Kasumi-1 (cell line): ENCODE results near the gene LRCH1.

ENCODE experiments used
- DNase-seq, 2 experiments: peaks; one replicate each; lab custom pipeline; 2025; lab: John Stamatoyannopoulos, UW

The LRCH1 gene

DNA sequence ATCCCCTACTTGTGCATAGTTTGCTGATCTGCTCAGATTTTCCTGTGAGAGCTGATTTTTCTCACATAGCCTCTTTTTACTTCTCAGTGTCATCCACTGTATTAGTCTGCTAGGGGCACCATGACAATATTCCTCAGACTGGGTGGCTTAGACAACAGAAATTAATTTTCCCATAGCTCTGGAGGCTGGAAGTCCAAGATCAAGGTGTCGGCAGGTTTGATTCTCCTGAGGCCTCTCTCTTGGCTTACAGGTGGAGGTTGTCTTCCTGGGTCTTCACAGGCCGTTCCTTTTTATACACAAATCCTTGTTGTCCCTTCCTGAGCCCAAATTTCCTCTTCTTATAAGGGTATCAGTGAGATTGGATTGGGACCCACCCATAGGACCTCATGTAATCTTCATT, 9.2 kb downstream of the LRCH1 start:
- no peak for DNase-seq

- no peak for DNase-seq
Measured at GRCh38 chr13:46562581-46562980, 9.6 kb downstream of the LRCH1 start.

DNA sequence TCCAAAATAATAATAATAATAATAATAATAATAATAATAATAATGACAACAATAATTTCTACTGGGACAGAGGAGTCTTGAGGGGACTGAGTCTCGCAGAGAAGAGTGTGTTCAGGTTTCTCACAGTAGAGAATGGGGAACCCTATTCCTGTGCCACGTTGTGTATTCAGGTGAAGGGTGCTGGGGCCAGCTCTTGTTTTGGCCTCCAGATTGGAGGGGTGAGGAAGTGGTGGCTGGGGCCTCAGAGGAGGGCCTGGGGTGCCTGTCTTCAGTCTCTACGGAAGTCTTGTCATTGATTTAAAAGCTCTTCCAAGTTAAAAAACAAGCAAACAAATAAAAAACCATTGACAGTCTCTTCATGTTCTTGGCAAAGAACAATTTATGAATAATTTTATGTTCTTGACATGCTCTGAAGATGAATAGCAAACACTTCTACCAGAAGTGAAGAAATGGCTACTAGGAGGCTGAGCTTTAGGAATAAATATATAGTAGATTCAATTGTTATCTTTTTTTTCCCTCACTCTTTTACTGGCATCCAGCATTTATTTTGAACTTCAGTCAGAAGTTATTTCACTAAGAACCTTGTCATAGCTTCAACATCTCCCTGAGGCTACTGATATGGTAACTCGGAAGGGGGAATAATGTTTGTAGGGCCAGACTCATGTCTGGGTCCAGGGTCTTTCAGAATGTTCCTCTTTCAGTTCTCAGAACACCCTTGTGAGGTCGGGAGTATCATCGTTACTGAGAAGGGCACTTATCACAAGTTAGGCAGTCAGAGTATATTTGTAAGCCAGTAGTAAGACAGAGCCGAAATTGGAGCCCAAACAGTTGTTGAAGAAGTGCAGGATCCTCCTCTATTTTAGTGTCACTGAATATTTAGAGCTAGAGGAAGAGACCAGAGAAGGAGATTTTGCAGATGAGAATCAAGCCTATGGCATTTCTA, 13.1 kb downstream of the LRCH1 start:
- DNase-seq, result no peak

DNA sequence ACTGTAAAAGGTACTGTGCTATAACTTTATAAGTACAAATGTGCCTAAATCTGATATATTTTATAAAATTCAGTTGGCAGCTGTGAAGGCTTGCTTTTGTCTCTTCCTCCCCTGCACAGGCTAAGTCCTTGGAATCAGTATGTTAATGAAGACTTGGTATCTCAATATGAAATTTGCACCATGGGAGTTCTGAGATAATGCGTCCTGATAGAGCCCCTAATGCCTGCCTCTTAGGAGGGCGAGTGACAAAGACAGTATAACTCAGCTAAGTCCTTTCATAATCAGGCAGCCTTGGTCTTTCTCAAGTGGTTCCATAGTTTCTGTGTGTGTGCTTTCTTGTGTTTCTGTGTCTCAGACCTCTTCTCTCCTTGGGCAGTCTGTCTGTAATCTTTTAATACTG, 14.7 kb downstream of the LRCH1 start:
- DNase-seq, result no peak

- no peak for DNase-seq
Measured at GRCh38 chr13:46569456-46569855, 16.5 kb downstream of the LRCH1 start.

DNA sequence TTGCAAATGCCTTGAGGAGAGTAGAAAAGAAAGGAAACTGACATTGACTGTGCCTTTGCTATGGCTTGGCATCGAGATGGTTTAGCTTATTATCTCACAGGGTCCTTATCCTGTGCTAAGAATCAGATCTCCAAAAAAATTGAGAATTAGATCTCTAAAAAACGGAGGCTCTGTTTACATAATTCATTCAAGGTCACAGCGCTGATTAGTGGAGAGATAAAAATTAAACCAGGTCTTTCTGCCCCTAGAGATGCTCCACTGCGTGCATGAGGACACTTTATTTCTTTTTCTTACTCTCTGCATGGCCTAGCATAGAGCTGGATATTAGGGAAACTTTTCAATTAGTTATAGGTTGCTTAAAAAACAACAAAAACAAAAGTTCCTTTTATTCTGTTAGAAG, 17.3 kb downstream of the LRCH1 start:
- DNase-seq, result no peak

GRCh38 chr13:46571189-46571908, 18.4 kb downstream of the LRCH1 start:
- no peak for DNase-seq

- no peak for DNase-seq
Measured at GRCh38 chr13:46571909-46572595, 19.1 kb downstream of the LRCH1 start.

- no peak for DNase-seq
Measured at GRCh38 chr13:46572752-46573431, 19.9 kb downstream of the LRCH1 start.

DNA sequence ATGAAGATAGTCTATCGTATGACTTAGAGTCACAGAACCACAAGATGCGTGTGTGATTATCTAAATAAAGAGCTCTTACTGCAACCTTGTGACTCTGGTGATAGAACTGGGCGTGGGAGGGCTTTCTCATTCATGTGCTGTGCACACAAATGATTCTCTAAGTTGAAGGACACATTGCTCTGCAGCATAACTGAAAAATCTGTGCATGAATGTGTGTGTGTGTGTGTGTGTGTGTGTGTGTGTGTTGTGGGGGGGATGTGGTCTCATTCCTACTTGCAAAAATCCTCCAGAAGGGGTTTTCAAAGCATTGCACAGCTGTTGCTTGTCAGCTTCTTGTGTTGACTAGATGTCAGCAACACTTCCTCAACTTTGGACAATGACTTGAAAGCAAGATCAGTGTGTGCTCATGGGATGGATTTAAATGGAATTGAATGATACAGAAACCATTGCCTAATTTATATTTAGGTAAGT, 22.4 kb downstream of the LRCH1 start:
- DNase-seq, result peak; percentile 28 to 52

- DNase-seq, result no peak
Measured at GRCh38 chr13:46575818-46576221, 22.9 kb downstream of the LRCH1 start.

DNA sequence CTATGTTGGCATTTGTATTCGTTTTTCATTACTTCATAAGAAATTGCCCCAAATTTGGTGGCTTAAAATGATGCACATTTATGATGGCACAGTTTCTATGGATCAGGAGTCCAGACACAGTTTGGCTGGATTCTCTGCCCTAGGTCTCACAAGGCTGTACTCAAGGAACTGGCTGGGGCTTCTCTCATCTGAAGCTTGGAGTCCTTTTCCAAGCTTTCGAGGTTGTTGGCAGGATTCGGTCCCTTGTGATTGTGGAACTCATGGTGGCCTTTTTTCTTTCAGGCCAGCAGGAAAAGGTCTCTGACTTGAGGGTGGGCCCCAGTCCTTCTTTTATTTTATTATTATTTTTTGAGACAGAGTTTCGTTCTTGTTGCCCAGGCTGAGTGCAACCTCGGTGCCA, 23.8 kb downstream of the LRCH1 start:
- DNase-seq, result no peak

DNA sequence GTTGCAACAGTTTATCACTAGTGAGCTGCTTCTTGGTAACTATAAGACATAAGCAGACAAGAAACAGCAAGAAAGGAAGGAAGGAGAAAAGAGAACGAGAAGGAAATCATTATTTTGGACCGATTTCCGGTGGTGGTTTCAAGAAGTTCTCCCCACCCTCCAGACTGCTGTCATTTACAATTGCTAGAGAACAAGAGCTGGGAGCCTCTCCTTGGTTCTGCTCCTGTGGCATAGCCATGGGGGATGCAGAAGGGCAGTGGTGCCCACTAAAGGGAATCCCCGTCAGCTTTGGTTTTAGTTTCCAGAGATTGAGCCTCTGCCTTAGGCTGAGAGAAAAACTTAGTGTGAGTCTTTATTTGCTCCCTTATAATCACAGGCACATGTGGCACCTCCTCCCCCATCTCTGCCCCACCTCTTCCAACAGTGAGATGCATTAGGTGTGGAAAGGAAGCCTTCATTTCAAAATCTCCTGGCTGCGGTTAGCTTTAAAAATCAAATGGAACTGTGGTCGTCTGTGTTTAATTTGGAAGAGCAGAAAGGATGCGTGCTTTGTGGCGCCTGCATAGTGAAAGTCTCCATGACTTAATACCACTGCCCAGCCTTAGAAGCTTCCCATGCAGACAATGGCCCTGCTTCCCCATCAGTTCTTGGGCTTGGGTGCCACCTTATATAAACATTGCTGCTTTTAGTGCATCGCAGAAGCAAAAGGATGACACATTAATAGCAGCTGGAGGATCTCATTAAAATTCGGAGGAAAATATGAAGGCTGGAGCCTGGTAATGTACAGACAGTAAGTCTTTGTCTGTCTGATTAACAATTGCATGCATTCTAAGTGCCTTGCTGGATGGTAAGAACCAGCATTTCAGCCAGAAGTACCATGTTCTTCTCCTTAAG, 25.0 kb downstream of the LRCH1 start:
- DNase-seq, result peak; percentile 51 to 69

DNA sequence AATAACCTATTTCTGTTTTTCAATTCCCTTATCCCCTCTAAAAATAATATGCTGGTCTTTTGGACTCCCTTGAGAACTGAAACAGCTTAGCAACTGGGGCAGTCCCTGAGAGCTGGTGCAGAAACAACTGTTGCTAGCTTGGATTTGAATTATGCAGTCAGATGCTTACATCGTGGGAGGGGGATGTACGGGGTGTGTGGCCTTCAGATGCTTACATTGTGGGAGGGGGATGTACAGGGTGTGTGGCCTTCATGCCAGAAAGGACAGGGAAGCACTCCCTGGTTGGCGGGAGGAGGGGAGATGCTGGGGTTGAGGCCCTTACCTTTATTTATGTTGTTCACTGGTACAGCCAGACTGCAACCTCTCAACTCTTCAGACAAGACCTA, 25.6 kb downstream of the LRCH1 start:
- DNase-seq, result no peak

DNA sequence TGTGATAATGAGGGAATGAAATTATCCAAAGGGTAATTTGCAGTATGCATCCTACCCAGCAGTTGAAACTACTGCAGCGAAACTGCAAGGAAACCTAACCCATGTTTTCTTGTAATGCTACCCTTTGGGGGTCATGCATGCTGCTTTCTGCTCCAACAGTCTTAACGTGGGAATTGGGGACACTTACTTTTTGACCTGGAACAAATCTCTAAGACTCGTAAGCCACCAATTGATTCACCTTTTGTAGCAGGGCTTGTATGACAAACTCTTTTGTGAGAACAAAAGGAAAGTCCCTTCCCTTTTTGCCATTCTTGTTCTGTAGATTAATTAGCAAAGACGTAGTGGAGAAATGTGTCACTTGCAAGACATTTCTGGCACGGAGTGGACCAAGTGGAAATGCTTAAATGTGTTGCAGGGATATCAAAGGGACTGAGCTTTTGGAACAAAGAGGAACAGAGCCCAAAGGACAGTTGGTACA, 27.4 kb downstream of the LRCH1 start:
- no peak for DNase-seq

- DNase-seq, result no peak
Measured at GRCh38 chr13:46582190-46582589, 29.2 kb downstream of the LRCH1 start.

- DNase-seq, result no peak
Measured at GRCh38 chr13:46586751-46587514, 34.0 kb downstream of the LRCH1 start.

- no peak for DNase-seq
Measured at GRCh38 chr13:46587807-46588418, 34.9 kb downstream of the LRCH1 start.

DNA sequence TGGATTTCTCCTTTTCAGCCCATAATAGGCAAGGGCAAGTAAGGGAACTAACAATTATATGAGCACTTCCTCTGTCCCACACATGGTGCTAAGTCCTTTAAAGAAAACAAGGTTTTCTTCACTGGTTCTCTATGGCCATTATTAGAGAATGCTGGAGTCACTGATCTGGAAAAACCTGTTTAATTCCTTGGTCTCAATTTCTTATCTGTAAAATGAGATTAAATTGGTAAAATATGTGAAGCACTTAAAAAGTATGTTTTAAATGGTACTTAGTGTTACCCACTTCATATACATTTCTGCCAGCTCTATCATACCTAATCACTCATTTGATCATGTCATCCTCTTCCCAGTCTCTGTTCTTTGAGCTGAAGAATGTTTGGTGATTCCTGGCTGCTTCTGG, 39.4 kb downstream of the LRCH1 start:
- DNase-seq, result no peak

DNA sequence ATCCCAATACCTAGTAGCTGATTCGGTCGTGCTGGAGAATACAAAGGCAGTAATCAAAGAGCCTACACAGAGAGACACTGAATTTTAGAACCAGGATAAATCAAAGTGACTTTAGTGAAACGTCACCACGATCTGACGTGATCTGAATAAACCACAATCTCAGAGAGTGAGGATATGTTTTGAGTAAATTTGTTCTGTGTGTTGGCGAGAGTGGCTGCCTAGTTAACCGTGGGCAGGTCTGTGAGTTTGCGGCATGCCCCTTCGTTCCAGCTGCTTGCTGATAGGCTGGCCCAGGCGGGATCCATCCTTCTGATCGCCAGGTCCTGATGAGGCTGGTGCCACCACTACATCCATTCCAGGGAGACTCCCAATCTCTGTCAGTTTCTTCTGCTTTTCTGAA, 40.4 kb downstream of the LRCH1 start:
- no peak for DNase-seq
